Stomach (tissue), 4 donors: ENCODE data around the gene ATXN10.

Experiments used
- CTCF ChIP-seq, 7 experiments: fragments of 450-650 bp in 4 of 7; fragments of 200-600 bp in 3 of 7; sonication (generic) in 3 of 7; IDR thresholded peaks; one replicate each; pipeline ENCODE4 v1.5.1; 2016 to 2019; ENCODE audit warnings: antibody characterized with exemption in 7 of 7, control low read depth in 2 of 7, mild to moderate bottlenecking in 1 of 7
- POLR2A ChIP-seq, 4 donors: fragments of 450-650 bp; IDR thresholded peaks; one replicate each; pipeline ENCODE4 v1.6.1; 2016; ENCODE audit warnings: antibody characterized with exemption in 4 of 4, control low read depth in 2 of 4, mild to moderate bottlenecking in 1 of 4, moderate library complexity in 1 of 4

GRCh38 chr22:45626198-45626651, 45.4 kb upstream of the ATXN10 start:
- TF ChIP-seq CTCF (IDR thresholded peaks at IDR 0.05) (no peak), POLR2A (IDR thresholded peaks at IDR 0.05) (no peak)
